ENCODE data around the gene RRP8.

RRP8 gene

GRCh38 chr11:6547177-6547576 lies 56.2 kb downstream of the RRP8 start:
- TF ChIP-seq CREB1 (IDR thresholded peaks at IDR 0.05; ENCODE audit: low read depth), result no peak
- no peak for TF ChIP-seq ZBTB7A (IDR thresholded peaks at IDR 0.05; ENCODE audit: low read depth)
- no peak for TF ChIP-seq TCF12 (IDR thresholded peaks at IDR 0.05; ENCODE audit: low read depth)
- TF ChIP-seq, protein P1, sequence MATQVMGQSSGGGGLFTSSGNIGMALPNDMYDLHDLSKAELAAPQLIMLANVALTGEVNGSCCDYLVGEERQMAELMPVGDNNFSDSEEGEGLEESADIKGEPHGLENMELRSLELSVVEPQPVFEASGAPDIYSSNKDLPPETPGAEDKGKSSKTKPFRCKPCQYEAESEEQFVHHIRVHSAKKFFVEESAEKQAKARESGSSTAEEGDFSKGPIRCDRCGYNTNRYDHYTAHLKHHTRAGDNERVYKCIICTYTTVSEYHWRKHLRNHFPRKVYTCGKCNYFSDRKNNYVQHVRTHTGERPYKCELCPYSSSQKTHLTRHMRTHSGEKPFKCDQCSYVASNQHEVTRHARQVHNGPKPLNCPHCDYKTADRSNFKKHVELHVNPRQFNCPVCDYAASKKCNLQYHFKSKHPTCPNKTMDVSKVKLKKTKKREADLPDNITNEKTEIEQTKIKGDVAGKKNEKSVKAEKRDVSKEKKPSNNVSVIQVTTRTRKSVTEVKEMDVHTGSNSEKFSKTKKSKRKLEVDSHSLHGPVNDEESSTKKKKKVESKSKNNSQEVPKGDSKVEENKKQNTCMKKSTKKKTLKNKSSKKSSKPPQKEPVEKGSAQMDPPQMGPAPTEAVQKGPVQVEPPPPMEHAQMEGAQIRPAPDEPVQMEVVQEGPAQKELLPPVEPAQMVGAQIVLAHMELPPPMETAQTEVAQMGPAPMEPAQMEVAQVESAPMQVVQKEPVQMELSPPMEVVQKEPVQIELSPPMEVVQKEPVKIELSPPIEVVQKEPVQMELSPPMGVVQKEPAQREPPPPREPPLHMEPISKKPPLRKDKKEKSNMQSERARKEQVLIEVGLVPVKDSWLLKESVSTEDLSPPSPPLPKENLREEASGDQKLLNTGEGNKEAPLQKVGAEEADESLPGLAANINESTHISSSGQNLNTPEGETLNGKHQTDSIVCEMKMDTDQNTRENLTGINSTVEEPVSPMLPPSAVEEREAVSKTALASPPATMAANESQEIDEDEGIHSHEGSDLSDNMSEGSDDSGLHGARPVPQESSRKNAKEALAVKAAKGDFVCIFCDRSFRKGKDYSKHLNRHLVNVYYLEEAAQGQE (IDR thresholded peaks at IDR 0.05; ENCODE audit: low read depth), result no peak
- no peak for TF ChIP-seq TEAD4 (IDR thresholded peaks at IDR 0.05)
- no peak for TF ChIP-seq EP300 (IDR thresholded peaks at IDR 0.05; ENCODE audit: borderline replicate concordance)
- TF ChIP-seq MAX (IDR thresholded peaks at IDR 0.05), result no peak
- no peak for TF ChIP-seq EGR1 (IDR thresholded peaks at IDR 0.05)
- no peak for TF ChIP-seq USF1 (IDR thresholded peaks at IDR 0.05)
- no peak for TF ChIP-seq TAF1 (IDR thresholded peaks at IDR 0.05; ENCODE audit: low read depth)

DNA sequence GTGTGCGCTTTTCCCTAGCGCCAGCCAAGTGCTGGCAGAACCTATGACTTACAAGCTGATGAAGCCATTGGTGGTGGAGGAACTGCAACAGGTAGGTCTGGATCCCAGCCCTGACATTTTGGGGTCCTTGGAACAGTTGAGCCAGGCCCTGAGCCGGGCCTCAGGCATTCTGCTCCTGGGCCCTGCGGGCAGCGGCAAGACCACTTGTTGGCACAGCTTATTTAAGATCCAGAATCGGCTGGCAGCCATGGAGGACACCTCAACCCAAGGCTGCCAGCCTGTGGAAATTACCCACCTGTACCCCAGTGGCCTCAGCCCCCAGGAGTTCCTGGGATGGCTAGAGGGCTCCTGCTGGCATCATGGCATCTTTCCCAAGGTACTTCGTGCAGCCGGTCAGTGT lies 56.7 kb downstream of the RRP8 start:
- no peak for TF ChIP-seq EP300 (IDR thresholded peaks at IDR 0.05; ENCODE audit: borderline replicate concordance)
- no peak for TF ChIP-seq YY1 (IDR thresholded peaks at IDR 0.05; ENCODE audit: low read depth)
- TF ChIP-seq RAD21 (IDR thresholded peaks at IDR 0.05; ENCODE audit: low read depth), result no peak
- TF ChIP-seq TEAD4 (IDR thresholded peaks at IDR 0.05), result no peak
- TF ChIP-seq TCF12 (IDR thresholded peaks at IDR 0.05; ENCODE audit: low read depth), result no peak
- TF ChIP-seq, protein P1 (IDR thresholded peaks at IDR 0.05; ENCODE audit: low read depth), result no peak
- TF ChIP-seq EGR1 (IDR thresholded peaks at IDR 0.05), result no peak
- no peak for TF ChIP-seq MAX (IDR thresholded peaks at IDR 0.05)
- TF ChIP-seq CREB1 (IDR thresholded peaks at IDR 0.05; ENCODE audit: low read depth), result no peak
- no peak for TF ChIP-seq USF1 (IDR thresholded peaks at IDR 0.05)
- no peak for TF ChIP-seq TAF1 (IDR thresholded peaks at IDR 0.05; ENCODE audit: low read depth)
- TF ChIP-seq FOXM1 (IDR thresholded peaks at IDR 0.05; ENCODE audit: borderline replicate concordance, low read depth), result no peak
- TF ChIP-seq NFIC (IDR thresholded peaks at IDR 0.05), result no peak
- no peak for TF ChIP-seq CEBPB (IDR thresholded peaks at IDR 0.05)
- no peak for TF ChIP-seq ZBTB7A (IDR thresholded peaks at IDR 0.05; ENCODE audit: low read depth)

DNA sequence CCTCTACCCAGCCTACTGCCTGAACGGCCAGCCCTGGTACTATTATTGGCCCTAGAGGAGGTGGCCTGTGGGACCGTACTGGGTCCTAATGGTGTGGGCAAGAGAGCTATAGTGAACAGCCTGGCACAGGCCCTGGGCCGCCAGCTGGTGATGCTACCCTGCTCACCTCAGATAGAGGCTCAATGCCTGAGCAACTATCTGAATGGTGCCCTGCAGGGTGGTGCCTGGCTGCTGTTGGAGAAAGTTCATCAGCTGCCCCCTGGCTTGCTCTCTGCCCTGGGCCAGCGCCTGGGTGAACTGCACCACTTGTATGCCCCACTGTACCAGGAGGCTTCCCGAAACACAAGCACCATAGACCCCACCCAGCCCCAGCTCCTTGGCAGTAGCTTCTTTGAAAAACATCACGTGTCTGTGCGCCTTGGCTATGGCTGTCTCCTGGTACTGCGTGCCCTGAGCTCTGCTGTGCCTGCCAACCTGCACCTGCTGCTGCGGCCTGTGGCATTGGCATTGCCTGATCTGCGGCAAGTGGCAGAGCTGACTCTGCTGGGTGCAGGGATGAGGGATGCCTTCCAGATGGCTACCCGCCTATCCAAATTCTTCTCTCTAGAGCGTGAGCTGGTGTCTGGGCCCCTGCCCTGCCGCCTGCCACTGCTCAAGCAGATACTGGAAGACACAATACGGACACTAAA lies 57.4 kb downstream of the RRP8 start:
- TF ChIP-seq NFIC (IDR thresholded peaks at IDR 0.05), result no peak
- no peak for TF ChIP-seq RAD21 (IDR thresholded peaks at IDR 0.05; ENCODE audit: low read depth)
- TF ChIP-seq USF1 (IDR thresholded peaks at IDR 0.05), result no peak
- TF ChIP-seq, protein P1 (IDR thresholded peaks at IDR 0.05; ENCODE audit: low read depth), result no peak
- TF ChIP-seq EGR1 (IDR thresholded peaks at IDR 0.05), result no peak
- no peak for TF ChIP-seq MAX (IDR thresholded peaks at IDR 0.05)
- TF ChIP-seq CEBPB (IDR thresholded peaks at IDR 0.05), result no peak
- TF ChIP-seq TCF12 (IDR thresholded peaks at IDR 0.05; ENCODE audit: low read depth), result no peak
- no peak for TF ChIP-seq TEAD4 (IDR thresholded peaks at IDR 0.05)
- TF ChIP-seq FOXM1 (IDR thresholded peaks at IDR 0.05; ENCODE audit: borderline replicate concordance, low read depth), result no peak
- no peak for TF ChIP-seq CREB1 (IDR thresholded peaks at IDR 0.05; ENCODE audit: low read depth)
- TF ChIP-seq YY1 (IDR thresholded peaks at IDR 0.05; ENCODE audit: low read depth), result no peak
- TF ChIP-seq TAF1 (IDR thresholded peaks at IDR 0.05; ENCODE audit: low read depth), result no peak
- TF ChIP-seq ZBTB7A (IDR thresholded peaks at IDR 0.05; ENCODE audit: low read depth), result no peak
- no peak for TF ChIP-seq EP300 (IDR thresholded peaks at IDR 0.05; ENCODE audit: borderline replicate concordance)

All from Ishikawa (cell line).